Measurements from ENCODE around the gene IFNAR1.

IFNAR1 gene

GRCh38 chr21:33371366-33371765, 46.6 kb downstream of the IFNAR1 start:
- TF ChIP-seq TCF12 (IDR thresholded peaks at IDR 0.05; ENCODE audit: low read depth) (no peak), REST (IDR thresholded peaks at IDR 0.05; ENCODE audit: low read depth) (no peak), RAD21 (IDR thresholded peaks at IDR 0.05; ENCODE audit: low read depth) (no peak)

- no peak for TF ChIP-seq TEAD4 (IDR thresholded peaks at IDR 0.05)
- TF ChIP-seq FOXM1 (IDR thresholded peaks at IDR 0.05; ENCODE audit: borderline replicate concordance, low read depth), result no peak
- TF ChIP-seq CEBPB (IDR thresholded peaks at IDR 0.05), result no peak
- no peak for TF ChIP-seq ZBTB7A (IDR thresholded peaks at IDR 0.05; ENCODE audit: low read depth)
- no peak for TF ChIP-seq NFIC (IDR thresholded peaks at IDR 0.05)
- TF ChIP-seq CREB1 (IDR thresholded peaks at IDR 0.05; ENCODE audit: low read depth), result no peak
- no peak for TF ChIP-seq EP300 (IDR thresholded peaks at IDR 0.05; ENCODE audit: borderline replicate concordance)
- TF ChIP-seq YY1 (IDR thresholded peaks at IDR 0.05; ENCODE audit: low read depth), result no peak
- TF ChIP-seq REST (IDR thresholded peaks at IDR 0.05; ENCODE audit: low read depth), result no peak
- TF ChIP-seq MAX (IDR thresholded peaks at IDR 0.05), result no peak
- no peak for TF ChIP-seq RAD21 (IDR thresholded peaks at IDR 0.05; ENCODE audit: low read depth)
- no peak for TF ChIP-seq TAF1 (IDR thresholded peaks at IDR 0.05; ENCODE audit: low read depth)
- no peak for TF ChIP-seq TCF12 (IDR thresholded peaks at IDR 0.05; ENCODE audit: low read depth)
- no peak for TF ChIP-seq USF1 (IDR thresholded peaks at IDR 0.05)
- no peak for TF ChIP-seq EGR1 (IDR thresholded peaks at IDR 0.05)
These were observed 47.8 kb downstream of the IFNAR1 start for GRCh38 chr21:33372582-33372981.

GRCh38 chr21:33373451-33373850, 48.7 kb downstream of the IFNAR1 start:
- TF ChIP-seq ZBTB7A (IDR thresholded peaks at IDR 0.05; ENCODE audit: low read depth) (no peak), CEBPB (IDR thresholded peaks at IDR 0.05) (no peak), RAD21 (IDR thresholded peaks at IDR 0.05; ENCODE audit: low read depth) (no peak), USF1 (IDR thresholded peaks at IDR 0.05) (no peak), FOXM1 (IDR thresholded peaks at IDR 0.05; ENCODE audit: borderline replicate concordance, low read depth) (no peak), TAF1 (IDR thresholded peaks at IDR 0.05; ENCODE audit: low read depth) (no peak), EP300 (IDR thresholded peaks at IDR 0.05; ENCODE audit: borderline replicate concordance) (no peak), CREB1 (IDR thresholded peaks at IDR 0.05; ENCODE audit: low read depth) (no peak), TEAD4 (IDR thresholded peaks at IDR 0.05) (no peak), REST (IDR thresholded peaks at IDR 0.05; ENCODE audit: low read depth) (no peak), YY1 (IDR thresholded peaks at IDR 0.05; ENCODE audit: low read depth) (no peak), NFIC (IDR thresholded peaks at IDR 0.05) (no peak), EGR1 (IDR thresholded peaks at IDR 0.05) (no peak), TCF12 (IDR thresholded peaks at IDR 0.05; ENCODE audit: low read depth) (no peak), MAX (IDR thresholded peaks at IDR 0.05) (no peak)

- no peak for TF ChIP-seq ZBTB7A (IDR thresholded peaks at IDR 0.05; ENCODE audit: low read depth)
- TF ChIP-seq YY1 (IDR thresholded peaks at IDR 0.05; ENCODE audit: low read depth), result no peak
- no peak for TF ChIP-seq TEAD4 (IDR thresholded peaks at IDR 0.05)
- TF ChIP-seq TAF1 (IDR thresholded peaks at IDR 0.05; ENCODE audit: low read depth), result no peak
- TF ChIP-seq REST (IDR thresholded peaks at IDR 0.05; ENCODE audit: low read depth), result no peak
- TF ChIP-seq NFIC (IDR thresholded peaks at IDR 0.05), result no peak
- TF ChIP-seq FOXM1 (IDR thresholded peaks at IDR 0.05; ENCODE audit: borderline replicate concordance, low read depth), result no peak
- no peak for TF ChIP-seq USF1 (IDR thresholded peaks at IDR 0.05)
- no peak for TF ChIP-seq RAD21 (IDR thresholded peaks at IDR 0.05; ENCODE audit: low read depth)
- TF ChIP-seq EGR1 (IDR thresholded peaks at IDR 0.05), result no peak
- no peak for TF ChIP-seq CREB1 (IDR thresholded peaks at IDR 0.05; ENCODE audit: low read depth)
- no peak for TF ChIP-seq TCF12 (IDR thresholded peaks at IDR 0.05; ENCODE audit: low read depth)
- TF ChIP-seq EP300 (IDR thresholded peaks at IDR 0.05; ENCODE audit: borderline replicate concordance), result no peak
- TF ChIP-seq MAX (IDR thresholded peaks at IDR 0.05), result no peak
- TF ChIP-seq CEBPB (IDR thresholded peaks at IDR 0.05), result no peak
These were observed 49.3 kb downstream of the IFNAR1 start for GRCh38 chr21:33374080-33374449.
